HepG2 (cell line): ENCODE results near the gene OSM. TPM values are rescaled to one million over a fixed set of nuclear protein-coding genes. Genes with fewer than 3 reads are reported as not detected.

Source experiments
- ATAC-seq: fragments of 200-7000 bp; cut with Tn5 transposase; 3 replicates; pipeline ENCODE4 v1.9.1; 2020; ENCODE audit warnings: mild to moderate bottlenecking, moderate library complexity
- BruUV-seq: library from RNA; stranded (reverse); fragments of 400-500 nt; replicated peaks from 2 replicates; lab custom pipeline; 2021; lab: Mats Ljungman, UMichigan
- CTCF ChIA-PET: fragments of 300-600 bp; formaldehyde crosslinking; extraction: SDS; loops from one replicate; lab custom pipeline; 2021; ENCODE audit warnings: low total read pairs, inconsistent platforms, low intra/inter-chr PET ratio; lab: Yijun Ruan, JAX
- POLR2A ChIA-PET: fragments of 350-600 bp; sonication (Branson Sonifier 250); formaldehyde crosslinking; loops from one replicate; lab custom pipeline; 2020; ENCODE audit warnings: antibody characterized with exemption, inconsistent platforms; lab: Yijun Ruan, JAX
- DNase-seq: peaks from one replicate; pipeline ENCODE4 v3.0.0-alpha.2; 2015; ENCODE audit warnings: low spot score
- FAIRE-seq: peaks from 3 replicates; lab custom pipeline; 2011; peaks lifted over from hg19 to GRCh38; lab: Jason Lieb, UNC
- H2AFZ ChIP-seq: one replicate; pipeline ENCODE4 v1.6.1; 2011; ENCODE audit warnings: low read length, inconsistent platforms
- H3K27ac ChIP-seq: fragments of 300-600 bp; 3 replicates; pipeline ENCODE4 v1.8.0; 2011; ENCODE audit warnings: mixed run types, mild to moderate bottlenecking, mixed read lengths, low read length, inconsistent platforms; ENCODE audit not compliant: insufficient read depth; ENCODE audit errors: extremely low read length
- H3K27me3 ChIP-seq, 2 experiments: fragments of 200-600 bp in 1 of 2; 2 replicates in 1 of 2; 3 replicates in 1 of 2; pipeline versions ENCODE4 v1.6.0 to v1.8.0; 2011; ENCODE audit warnings: low read length in 2 of 2, mild to moderate bottlenecking in 2 of 2, moderate library complexity in 2 of 2, inconsistent platforms in 1 of 2; ENCODE audit not compliant: insufficient read depth in 2 of 2, control insufficient read depth in 1 of 2
- H3K36me3 ChIP-seq, 2 experiments: fragments of 200-600 bp in 1 of 2; replicated peaks in 1 of 2; 2 replicates in 1 of 2; 3 replicates in 1 of 2; pipeline versions ENCODE4 v1.5.1 to v1.8.0; 2011; ENCODE audit warnings: low read length in 2 of 2, inconsistent platforms in 1 of 2; ENCODE audit not compliant: insufficient read depth in 2 of 2, control insufficient read depth in 1 of 2
- H3K4me1 ChIP-seq: 2 replicates; pipeline ENCODE4 v1.5.1; 2012; ENCODE audit warnings: low read length, inconsistent platforms; ENCODE audit not compliant: insufficient read depth
- H3K4me2 ChIP-seq: 2 replicates; pipeline ENCODE4 v1.6.0; 2011; ENCODE audit warnings: low read depth, low read length, inconsistent platforms
- H3K4me3 ChIP-seq, 3 experiments: fragments of 200-600 bp in 1 of 3; sonication (generic), shearing (Covaris generic) in 1 of 3; replicated peaks in 1 of 3; 2 replicates each; pipeline ENCODE4 v1.5.1; 2011 to 2016; ENCODE audit warnings: low read length in 3 of 3, inconsistent platforms in 2 of 3, low read depth in 2 of 3, mild to moderate bottlenecking in 2 of 3, control low read depth in 1 of 3, mixed read lengths in 1 of 3; ENCODE audit not compliant: insufficient read depth in 1 of 3
- H3K79me2 ChIP-seq: one replicate; pipeline ENCODE4 v1.6.1; 2011; ENCODE audit warnings: low read length, inconsistent platforms; ENCODE audit not compliant: insufficient read depth
- H3K9ac ChIP-seq: 2 replicates; pipeline ENCODE4 v1.6.0; 2011; ENCODE audit warnings: mild to moderate bottlenecking, low read depth, low read length, inconsistent platforms; ENCODE audit not compliant: insufficient read depth
- H3K9me3 ChIP-seq: 2 replicates; pipeline ENCODE4 v1.5.1; 2012; ENCODE audit warnings: mild to moderate bottlenecking, low read length
- H4K20me1 ChIP-seq: 2 replicates; pipeline ENCODE4 v1.6.0; 2011; ENCODE audit warnings: inconsistent platforms, mild to moderate bottlenecking, low read length, moderate library complexity; ENCODE audit not compliant: insufficient read depth
- ERF ChIP-seq: IDR thresholded peaks from 2 replicates; pipeline ENCODE4 v1.6.1; 2018; ENCODE audit warnings: missing biosample characterization, missing genetic modification reagents
- PRDM15 ChIP-seq: sonication (generic); formaldehyde crosslinking; IDR thresholded peaks from 2 replicates; pipeline ENCODE4 v1.4.0; 2020; ENCODE audit warnings: missing genetic modification reagents
- RBM39 ChIP-seq: fragments of 200-400 bp; formaldehyde crosslinking; IDR thresholded peaks from one replicate; pipeline ENCODE4 v1.6.1; 2018; ENCODE audit warnings: antibody characterized with exemption, mild to moderate bottlenecking, low read depth, low read length; ENCODE audit not compliant: poor library complexity, severe bottlenecking
- SKIL ChIP-seq: sonication (generic); formaldehyde crosslinking; IDR thresholded peaks from 2 replicates; pipeline ENCODE4 v1.8.0; 2022; ENCODE audit warnings: missing genetic modification reagents, mild to moderate bottlenecking, moderate library complexity, borderline replicate concordance
- THAP7 ChIP-seq: sonication (generic); formaldehyde crosslinking; IDR thresholded peaks from 2 replicates; pipeline ENCODE4 v1.8.1; 2023; ENCODE audit warnings: mild to moderate bottlenecking, missing genetic modification reagents
- in situ Hi-C: cut with HindIII; loops from 2 replicates; pipeline ENCODE4 v1.10.0; 2017; ENCODE audit warnings: low pct_unique_long_range_greater_than_20kb; ENCODE audit not compliant: extremely low pct_ligation_motif_present
- intact Hi-C: fragments of 100-400 bp; cut with micrococcal nuclease; formaldehyde crosslinking; loops from one replicate; pipeline ENCODE4 v1.10.0; 2022; ENCODE audit not compliant: unreplicated experiment
- polyA plus RNA-seq, 8 experiments: library from polyadenylated mRNA; depleted of rRNA in 3 of 8; stranded (reverse) in 7 of 8; unstranded in 1 of 8; fragments of >200 nt; fragmentation: Illumina TruSeq in 4 of 8; extraction: Trizol in 4 of 8; gene quantifications; 2 replicates each; pipeline versions ENCODE4 v1.2.1 to v1.2.3, GENCODE V29; 2011 to 2016; ENCODE audit warnings: low read depth in 4 of 8, missing spikeins in 1 of 8, mixed read lengths in 1 of 8; ENCODE audit not compliant: insufficient read depth in 1 of 8
- total RNA-seq, 5 experiments: library from RNA; depleted of rRNA; stranded (reverse); fragments of >200 nt; fragmentation: Illumina TruSeq; extraction: Trizol; gene quantifications; 2 replicates each; pipeline ENCODE4 v1.2.3, GENCODE V29; 2016; ENCODE audit warnings: low read depth in 1 of 5
- TF ChIP-seq, protein P1 (sequence below): sonication (generic); formaldehyde crosslinking; IDR thresholded peaks from 2 replicates; pipeline ENCODE4 v1.8.1; 2023; ENCODE audit warnings: mild to moderate bottlenecking, missing genetic modification reagents
- TF ChIP-seq, protein P2 (sequence below): sonication (generic); formaldehyde crosslinking; IDR thresholded peaks from 2 replicates; pipeline ENCODE4 v1.9.0; 2021; ENCODE audit warnings: missing genetic modification reagents, mild to moderate bottlenecking, borderline replicate concordance
- TF ChIP-seq, protein P3 (sequence below): sonication (generic); formaldehyde crosslinking; IDR thresholded peaks from 2 replicates; pipeline ENCODE4 v1.8.0; 2022; ENCODE audit warnings: low read depth, missing genetic modification reagents
- TF ChIP-seq, protein P4 (sequence below): sonication (generic); formaldehyde crosslinking; conservative IDR thresholded peaks from 2 replicates; pipeline ENCODE4 v1.4.0; 2020; ENCODE audit warnings: missing genetic modification reagents

The OSM gene
- total and polyA plus RNA-seq, 2 of the 13 experiments (the other 11 are each of a cell fraction or from before 2014, with no cell fraction given) = not detected

DNA sequence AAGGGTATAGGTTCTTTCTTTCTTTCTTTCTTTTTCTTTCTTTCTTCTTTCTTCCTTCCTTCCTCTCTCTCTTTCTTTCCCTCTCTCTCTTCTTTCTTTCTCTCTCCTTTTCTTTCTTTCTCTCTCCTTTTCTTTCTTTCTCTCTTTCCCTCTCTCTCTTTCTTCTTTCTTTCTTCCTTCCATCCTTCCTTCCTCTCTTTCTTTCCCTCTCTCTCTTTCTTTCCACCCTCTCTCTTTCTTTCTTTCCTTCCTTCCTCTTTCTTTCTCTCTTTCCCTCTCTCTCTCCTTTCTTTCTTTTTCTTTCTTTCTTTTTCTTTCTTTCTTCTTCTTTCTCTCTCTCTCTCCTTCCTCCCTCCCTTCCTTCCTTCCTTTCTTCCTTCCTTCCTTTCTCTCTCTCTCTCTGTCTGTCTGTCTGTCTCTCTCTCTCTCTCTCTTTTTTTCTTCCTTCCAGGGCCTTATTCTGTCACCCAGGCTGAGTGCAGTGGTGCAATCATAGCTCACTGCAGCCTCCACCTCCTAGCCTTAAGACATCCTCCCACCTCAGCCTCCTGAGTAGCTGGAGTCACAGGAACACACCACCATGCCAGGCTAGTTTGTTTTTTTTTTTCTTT lies 46.9 kb downstream of the OSM start:
- ATAC-seq (no peak), FAIRE-seq (no peak), DNase-seq (no peak)
- H4K20me1 ChIP-seq = no peaks in the 10 kb centered on the region
- ChIA-PET POLR2A (interaction anchor here (1.5 kb wide), 1 partner anchor 11 kb away, joined by 4 read pairs; no protein-coding TSS in a partner anchor), CTCF (no interaction called here)
- in situ Hi-C loops = no loop called here
- no peak overlapping the region for H3K9ac ChIP-seq
- H2AFZ ChIP-seq = no peak overlapping the region
- intact Hi-C loops = no loop called here
- H3K27me3 ChIP-seq = peaks cover 2 to 23% of the 10 kb centered on the region in 2 experiments; a peak in 4 of 5 replicates
- peaks cover 45% of the 10 kb centered on the region for H3K4me1 ChIP-seq
- no peaks in the 10 kb centered on the region for H3K79me2 ChIP-seq
- BruUV-seq = no TSS peak
- no peak overlapping the region for H3K27ac ChIP-seq
- no peaks in the 10 kb centered on the region for H3K9me3 ChIP-seq
- no peak overlapping the region for H3K4me2 ChIP-seq
- H3K4me3 ChIP-seq = no peak overlapping the region
- no peaks in the 10 kb centered on the region for H3K36me3 ChIP-seq
- TF ChIP-seq ERF (CRISPR knock-in tag) = no peak
- TF ChIP-seq, protein P1, sequence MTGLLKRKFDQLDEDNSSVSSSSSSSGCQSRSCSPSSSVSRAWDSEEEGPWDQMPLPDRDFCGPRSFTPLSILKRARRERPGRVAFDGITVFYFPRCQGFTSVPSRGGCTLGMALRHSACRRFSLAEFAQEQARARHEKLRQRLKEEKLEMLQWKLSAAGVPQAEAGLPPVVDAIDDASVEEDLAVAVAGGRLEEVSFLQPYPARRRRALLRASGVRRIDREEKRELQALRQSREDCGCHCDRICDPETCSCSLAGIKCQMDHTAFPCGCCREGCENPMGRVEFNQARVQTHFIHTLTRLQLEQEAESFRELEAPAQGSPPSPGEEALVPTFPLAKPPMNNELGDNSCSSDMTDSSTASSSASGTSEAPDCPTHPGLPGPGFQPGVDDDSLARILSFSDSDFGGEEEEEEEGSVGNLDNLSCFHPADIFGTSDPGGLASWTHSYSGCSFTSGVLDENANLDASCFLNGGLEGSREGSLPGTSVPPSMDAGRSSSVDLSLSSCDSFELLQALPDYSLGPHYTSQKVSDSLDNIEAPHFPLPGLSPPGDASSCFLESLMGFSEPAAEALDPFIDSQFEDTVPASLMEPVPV (CRISPR knock-in tag) = no peak
- TF ChIP-seq, protein P2, sequence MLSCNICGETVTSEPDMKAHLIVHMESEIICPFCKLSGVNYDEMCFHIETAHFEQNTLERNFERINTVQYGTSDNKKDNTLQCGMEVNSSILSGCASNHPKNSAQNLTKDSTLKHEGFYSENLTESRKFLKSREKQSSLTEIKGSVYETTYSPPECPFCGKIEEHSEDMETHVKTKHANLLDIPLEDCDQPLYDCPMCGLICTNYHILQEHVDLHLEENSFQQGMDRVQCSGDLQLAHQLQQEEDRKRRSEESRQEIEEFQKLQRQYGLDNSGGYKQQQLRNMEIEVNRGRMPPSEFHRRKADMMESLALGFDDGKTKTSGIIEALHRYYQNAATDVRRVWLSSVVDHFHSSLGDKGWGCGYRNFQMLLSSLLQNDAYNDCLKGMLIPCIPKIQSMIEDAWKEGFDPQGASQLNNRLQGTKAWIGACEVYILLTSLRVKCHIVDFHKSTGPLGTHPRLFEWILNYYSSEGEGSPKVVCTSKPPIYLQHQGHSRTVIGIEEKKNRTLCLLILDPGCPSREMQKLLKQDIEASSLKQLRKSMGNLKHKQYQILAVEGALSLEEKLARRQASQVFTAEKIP (CRISPR knock-in tag) = no peak
- TF ChIP-seq, protein P3, sequence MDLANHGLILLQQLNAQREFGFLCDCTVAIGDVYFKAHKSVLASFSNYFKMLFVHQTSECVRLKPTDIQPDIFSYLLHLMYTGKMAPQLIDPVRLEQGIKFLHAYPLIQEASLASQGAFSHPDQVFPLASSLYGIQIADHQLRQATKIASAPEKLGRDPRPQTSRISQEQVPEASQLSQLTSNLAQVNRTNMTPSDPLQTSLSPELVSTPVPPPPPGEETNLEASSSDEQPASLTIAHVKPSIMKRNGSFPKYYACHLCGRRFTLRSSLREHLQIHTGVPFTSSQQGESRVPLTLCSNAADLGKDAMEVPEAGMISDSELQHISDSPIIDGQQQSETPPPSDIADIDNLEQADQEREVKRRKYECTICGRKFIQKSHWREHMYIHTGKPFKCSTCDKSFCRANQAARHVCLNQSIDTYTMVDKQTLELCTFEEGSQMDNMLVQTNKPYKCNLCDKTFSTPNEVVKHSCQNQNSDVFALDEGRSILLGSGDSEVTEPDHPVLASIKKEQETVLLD (CRISPR knock-in tag) = no peak
- TF ChIP-seq, protein P4, sequence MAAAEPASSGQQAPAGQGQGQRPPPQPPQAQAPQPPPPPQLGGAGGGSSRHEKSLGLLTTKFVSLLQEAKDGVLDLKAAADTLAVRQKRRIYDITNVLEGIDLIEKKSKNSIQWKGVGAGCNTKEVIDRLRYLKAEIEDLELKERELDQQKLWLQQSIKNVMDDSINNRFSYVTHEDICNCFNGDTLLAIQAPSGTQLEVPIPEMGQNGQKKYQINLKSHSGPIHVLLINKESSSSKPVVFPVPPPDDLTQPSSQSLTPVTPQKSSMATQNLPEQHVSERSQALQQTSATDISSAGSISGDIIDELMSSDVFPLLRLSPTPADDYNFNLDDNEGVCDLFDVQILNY = no peak
- TF ChIP-seq PRDM15 (CRISPR knock-in tag) = no peak
- TF ChIP-seq SKIL (CRISPR knock-in tag) = no peak
- TF ChIP-seq THAP7 = no peak
- TF ChIP-seq RBM39 = no peak
